NOMO-1 treated with dmso at 0.1 percent for 144 hours (cell line): Measurements from ENCODE around the gene SLC22A2.
"Not testable (repeated sequence)": the region's sequence is repeated elsewhere in the genome, so short reads cannot be mapped to it uniquely, and the experiment has no call there.

Experiments
- DNase-seq: peaks from one replicate; lab custom pipeline; 2025; ENCODE audit not compliant: unreplicated experiment; lab: John Stamatoyannopoulos, UW

Gene SLC22A2

GRCh38 chr6:160252073-160252813 is 6.4 kb downstream of the SLC22A2 start:
- no peak for DNase-seq

- no peak for DNase-seq
Observed at GRCh38 chr6:160249671-160250070, 8.9 kb downstream of the SLC22A2 start.

- no peak for DNase-seq
Observed at GRCh38 chr6:160248538-160248937, 10.1 kb downstream of the SLC22A2 start.

GRCh38 chr6:160247457-160247883 is 11.2 kb downstream of the SLC22A2 start:
- no peak for DNase-seq

- no peak for DNase-seq
Observed at GRCh38 chr6:160240691-160241084, 17.9 kb downstream of the SLC22A2 start.

- DNase-seq, result no peak
Observed at GRCh38 chr6:160239929-160240690, 18.5 kb downstream of the SLC22A2 start.

GRCh38 chr6:160238761-160239751 is 19.6 kb downstream of the SLC22A2 start:
- DNase-seq, result no peak

- DNase-seq, result no peak
Observed at GRCh38 chr6:160238278-160238711, 20.3 kb downstream of the SLC22A2 start.

GRCh38 chr6:160237597-160238275 is 20.9 kb downstream of the SLC22A2 start:
- not testable (repeated sequence) for DNase-seq

GRCh38 chr6:160236235-160236872 is 22.3 kb downstream of the SLC22A2 start:
- DNase-seq, result not testable (repeated sequence)

GRCh38 chr6:160233950-160234640 is 24.5 kb downstream of the SLC22A2 start:
- not testable (repeated sequence) for DNase-seq

GRCh38 chr6:160227769-160228161 is 30.9 kb downstream of the SLC22A2 start:
- DNase-seq, result no peak

GRCh38 chr6:160227038-160227768 is 31.4 kb downstream of the SLC22A2 start:
- DNase-seq, result no peak

GRCh38 chr6:160226118-160226591 is 32.5 kb downstream of the SLC22A2 start:
- DNase-seq, result no peak

GRCh38 chr6:160224639-160225237 is 33.9 kb downstream of the SLC22A2 start:
- no peak for DNase-seq

- DNase-seq, result no peak
Observed at GRCh38 chr6:160222491-160222890, 36.1 kb downstream of the SLC22A2 start.

- DNase-seq, result no peak
Observed at GRCh38 chr6:160221918-160222317, 36.7 kb downstream of the SLC22A2 start.

GRCh38 chr6:160221423-160221822 is 37.2 kb downstream of the SLC22A2 start:
- DNase-seq, result no peak
